Retinal pigment epithelial cell (primary cell): Measurements from ENCODE around the gene MED13L.

Experiments used
- DNase-seq: peaks from one replicate; pipeline ENCODE4 v3.0.0-alpha.2; 2010; ENCODE audit warnings: low read depth
- H3K4me3 ChIP-seq: 2 replicates; pipeline ENCODE4 v1.5.1; 2011; ENCODE audit warnings: mild to moderate bottlenecking, low read length, control low read depth, moderate library complexity
- CTCF ChIP-seq: conservative IDR thresholded peaks from 2 replicates; pipeline ENCODE4 v1.5.1; 2011; ENCODE audit warnings: low read depth, low read length, control low read depth, inconsistent platforms

The MED13L gene

DNA sequence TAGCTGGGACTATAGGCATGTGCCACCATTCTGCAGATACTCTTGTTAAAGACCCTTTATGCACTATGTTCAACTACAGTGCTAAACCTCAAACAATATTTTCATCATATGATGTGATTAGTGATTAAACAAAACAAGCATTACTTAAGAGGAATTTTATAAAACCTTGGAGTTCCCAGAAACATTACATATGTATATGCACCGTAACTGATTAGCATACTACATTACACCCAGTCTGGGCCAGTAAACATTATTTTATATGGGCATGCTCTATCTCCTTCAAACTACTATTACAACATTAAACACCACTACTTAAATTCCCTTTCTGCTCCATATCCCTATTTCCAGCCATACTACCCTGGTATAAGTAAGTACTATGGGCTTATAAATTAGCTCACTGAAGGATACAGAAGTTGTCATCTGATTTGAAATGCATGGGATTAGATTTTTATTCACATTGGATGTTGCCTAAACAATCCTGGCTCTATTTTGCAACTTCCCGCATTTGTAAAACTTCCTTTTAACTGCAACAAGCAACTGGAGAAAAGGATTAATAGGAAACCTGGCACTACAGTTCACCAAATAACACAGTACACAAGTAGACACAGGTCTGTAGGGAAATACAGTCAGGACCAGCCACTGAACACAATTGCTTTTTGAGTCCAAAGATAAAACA, 205.8 kb downstream of the MED13L start:
- TF ChIP-seq CTCF, result no peak
- DNase-seq, result peak; percentile 33

DNA sequence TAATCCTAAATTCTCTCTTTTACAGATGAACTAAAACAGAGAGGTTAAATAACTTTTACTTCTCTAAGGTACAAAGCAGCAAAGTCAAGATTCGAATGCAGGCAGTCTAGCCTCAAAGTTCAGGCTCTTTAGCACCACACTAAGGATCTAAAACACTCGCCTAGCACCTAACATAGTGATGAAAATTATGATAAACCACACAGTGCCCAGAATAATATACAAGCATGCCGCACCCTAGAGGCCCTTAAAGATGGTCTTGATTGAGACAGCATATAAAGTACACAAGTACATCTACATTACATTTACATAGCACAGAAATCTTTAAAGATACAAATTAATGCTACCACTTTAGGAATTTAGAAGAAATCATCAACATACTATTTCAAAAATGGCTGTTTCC, 207.0 kb downstream of the MED13L start:
- no peak for TF ChIP-seq CTCF
- no peak overlapping the region for H3K4me3 ChIP-seq
- no peak for DNase-seq

More for the DNA sequence above, 205.8 kb downstream of the MED13L start:
- H3K4me3 ChIP-seq, result no peak overlapping the region

- no peak overlapping the region for H3K4me3 ChIP-seq
- no peak for TF ChIP-seq CTCF
- no peak for DNase-seq
Measured at GRCh38 chr12:116069943-116070342, 207.6 kb downstream of the MED13L start.

GRCh38 chr12:116068853-116069252, 208.6 kb downstream of the MED13L start:
- H3K4me3 ChIP-seq, result no peak overlapping the region
- TF ChIP-seq CTCF, result no peak
- DNase-seq, result no peak

GRCh38 chr12:116068371-116068770, 209.1 kb downstream of the MED13L start:
- no peak overlapping the region for H3K4me3 ChIP-seq
- TF ChIP-seq CTCF, result no peak
- no peak for DNase-seq

GRCh38 chr12:116067892-116068291, 209.6 kb downstream of the MED13L start:
- no peak for TF ChIP-seq CTCF
- no peak overlapping the region for H3K4me3 ChIP-seq
- DNase-seq, result no peak
